PC-9 (cell line): ENCODE data around the gene CYFIP1.

ENCODE experiments used
- EZH2 ChIP-seq: fragments of 200-600 bp; sonication (generic); IDR thresholded peaks from 2 replicates; pipeline ENCODE4 v1.8.0; 2017; ENCODE audit warnings: antibody characterized with exemption, low read depth
- TF ChIP-seq, protein P1 (sequence below): fragments of 200-600 bp; sonication (generic); conservative IDR thresholded peaks from 2 replicates; pipeline ENCODE4 v1.6.1; 2017; ENCODE audit warnings: mixed run types, antibody characterized with exemption, mild to moderate bottlenecking, moderate library complexity

DNA sequence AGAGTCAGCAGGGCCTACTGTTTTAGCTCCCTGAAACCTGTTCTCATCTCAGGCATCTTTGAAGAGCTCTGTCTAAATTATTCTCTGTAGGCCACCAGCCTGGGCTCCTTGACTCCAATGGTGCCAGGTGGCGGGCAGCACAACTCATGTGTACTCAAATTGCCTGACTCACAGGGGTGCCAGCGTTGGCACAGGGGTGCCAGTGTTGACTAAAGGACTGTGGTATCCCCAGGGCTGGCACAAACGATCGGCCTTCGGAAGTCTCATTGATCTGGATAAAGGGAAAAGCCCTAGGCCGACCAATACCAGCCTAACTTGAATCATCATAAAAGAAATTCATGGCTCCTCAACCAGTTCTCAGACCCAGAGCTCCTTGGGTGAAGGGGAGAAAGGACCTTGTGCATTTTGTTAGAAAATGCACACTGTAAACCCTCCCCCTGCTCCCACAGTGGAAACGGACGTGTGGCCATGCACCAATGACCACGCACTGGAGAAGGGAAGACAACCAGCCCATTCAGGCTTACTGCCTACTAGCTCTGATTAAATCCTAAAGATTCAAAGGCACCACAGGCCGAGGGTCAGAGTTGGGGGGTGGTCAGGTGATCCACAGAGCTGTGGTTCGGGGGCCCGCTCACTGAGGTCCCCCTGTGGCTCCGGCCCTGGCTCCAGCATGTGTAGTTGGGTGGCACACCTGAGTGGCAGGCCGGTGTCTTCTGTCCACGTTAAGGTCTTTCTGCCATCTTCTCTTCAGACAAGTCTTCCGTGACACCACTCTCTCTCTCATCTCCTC, 72.8 kb downstream of the CYFIP1 start:
- TF ChIP-seq, protein P1, sequence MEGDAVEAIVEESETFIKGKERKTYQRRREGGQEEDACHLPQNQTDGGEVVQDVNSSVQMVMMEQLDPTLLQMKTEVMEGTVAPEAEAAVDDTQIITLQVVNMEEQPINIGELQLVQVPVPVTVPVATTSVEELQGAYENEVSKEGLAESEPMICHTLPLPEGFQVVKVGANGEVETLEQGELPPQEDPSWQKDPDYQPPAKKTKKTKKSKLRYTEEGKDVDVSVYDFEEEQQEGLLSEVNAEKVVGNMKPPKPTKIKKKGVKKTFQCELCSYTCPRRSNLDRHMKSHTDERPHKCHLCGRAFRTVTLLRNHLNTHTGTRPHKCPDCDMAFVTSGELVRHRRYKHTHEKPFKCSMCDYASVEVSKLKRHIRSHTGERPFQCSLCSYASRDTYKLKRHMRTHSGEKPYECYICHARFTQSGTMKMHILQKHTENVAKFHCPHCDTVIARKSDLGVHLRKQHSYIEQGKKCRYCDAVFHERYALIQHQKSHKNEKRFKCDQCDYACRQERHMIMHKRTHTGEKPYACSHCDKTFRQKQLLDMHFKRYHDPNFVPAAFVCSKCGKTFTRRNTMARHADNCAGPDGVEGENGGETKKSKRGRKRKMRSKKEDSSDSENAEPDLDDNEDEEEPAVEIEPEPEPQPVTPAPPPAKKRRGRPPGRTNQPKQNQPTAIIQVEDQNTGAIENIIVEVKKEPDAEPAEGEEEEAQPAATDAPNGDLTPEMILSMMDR = no peak
- TF ChIP-seq EZH2 = no peak
